ENCODE measurements around the gene CHRNA4. TPM values are rescaled to one million over a fixed set of nuclear protein-coding genes. Genes with fewer than 3 reads are reported as not detected.

The CHRNA4 gene
- polyA plus RNA-seq, 12 donors = 0.22 to 2.5 (median 1.1) TPM; not detected in 2

DNA sequence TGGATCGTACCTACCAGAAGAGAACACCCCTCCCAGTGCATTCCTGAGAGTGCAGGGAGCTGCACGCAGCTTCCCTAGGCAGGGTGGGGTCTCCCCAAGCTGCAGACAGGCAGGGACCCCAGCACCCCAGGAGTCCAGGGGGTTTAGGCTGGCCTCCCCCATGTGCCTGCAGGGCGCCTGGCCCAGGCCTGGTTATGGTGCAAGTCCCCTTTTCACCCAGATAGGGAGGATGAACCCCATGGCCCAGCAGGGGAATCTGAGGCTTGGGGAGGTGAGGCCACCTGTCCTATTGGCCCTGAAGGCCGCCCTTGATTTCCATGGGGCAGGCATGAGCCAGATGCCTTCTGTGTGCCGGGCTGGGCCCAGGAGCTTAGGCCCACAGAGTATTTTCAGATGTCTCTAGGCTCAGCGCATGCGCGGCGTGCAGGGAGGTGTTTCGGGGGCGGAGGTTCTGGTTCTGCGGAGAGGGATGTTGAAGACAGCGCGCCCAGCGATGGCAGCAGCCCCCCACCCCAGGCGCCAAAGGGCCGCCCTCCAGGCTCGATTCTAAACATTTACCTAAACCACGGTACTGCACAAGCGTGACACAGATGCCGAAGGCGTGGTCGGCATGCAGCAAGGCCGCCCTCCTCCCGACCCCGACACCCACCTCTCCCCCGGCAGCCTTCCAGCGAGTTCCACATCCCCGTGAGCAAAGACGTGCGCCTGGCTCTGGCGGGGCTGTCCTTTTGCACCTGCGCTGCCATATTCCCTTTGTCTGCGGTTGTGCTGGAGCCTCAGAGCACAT, 38.8 kb downstream of the CHRNA4 start:
- DNase-seq = no peak

DNA sequence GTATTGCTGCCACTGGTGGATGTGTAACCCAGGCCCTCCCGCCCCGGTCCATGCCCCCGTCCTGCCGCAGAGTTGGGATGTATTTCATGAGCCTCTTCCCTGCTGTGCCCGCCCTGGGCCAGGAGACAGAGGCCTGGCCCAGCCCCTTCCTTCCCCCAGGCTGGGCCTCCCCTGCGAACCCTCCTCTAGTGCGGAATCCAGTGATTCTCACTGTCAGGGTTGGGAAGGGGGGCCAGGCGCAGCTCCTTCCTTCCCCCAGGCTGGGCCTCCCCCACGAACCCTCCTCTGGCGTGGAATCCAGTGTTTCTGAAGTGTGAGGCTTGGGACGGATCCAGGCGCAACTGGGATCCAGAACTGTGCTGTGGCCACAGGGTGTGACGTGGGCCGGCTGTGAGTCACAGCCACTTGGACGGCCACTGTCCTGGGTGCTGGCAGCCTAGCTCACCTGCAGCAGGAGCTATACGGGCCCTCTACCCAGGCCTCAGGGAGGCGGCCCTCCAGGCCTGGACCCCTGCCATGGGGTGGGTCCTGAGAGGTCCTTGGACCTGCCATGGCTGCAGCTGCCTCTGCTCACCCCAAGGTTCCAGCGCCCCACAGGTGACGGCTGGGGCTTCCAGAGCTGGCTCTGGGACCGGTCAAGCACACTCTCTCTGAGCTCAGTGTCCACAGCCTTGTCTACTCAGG, 39.9 kb downstream of the CHRNA4 start:
- DNase-seq = peak; percentile 50

DNA sequence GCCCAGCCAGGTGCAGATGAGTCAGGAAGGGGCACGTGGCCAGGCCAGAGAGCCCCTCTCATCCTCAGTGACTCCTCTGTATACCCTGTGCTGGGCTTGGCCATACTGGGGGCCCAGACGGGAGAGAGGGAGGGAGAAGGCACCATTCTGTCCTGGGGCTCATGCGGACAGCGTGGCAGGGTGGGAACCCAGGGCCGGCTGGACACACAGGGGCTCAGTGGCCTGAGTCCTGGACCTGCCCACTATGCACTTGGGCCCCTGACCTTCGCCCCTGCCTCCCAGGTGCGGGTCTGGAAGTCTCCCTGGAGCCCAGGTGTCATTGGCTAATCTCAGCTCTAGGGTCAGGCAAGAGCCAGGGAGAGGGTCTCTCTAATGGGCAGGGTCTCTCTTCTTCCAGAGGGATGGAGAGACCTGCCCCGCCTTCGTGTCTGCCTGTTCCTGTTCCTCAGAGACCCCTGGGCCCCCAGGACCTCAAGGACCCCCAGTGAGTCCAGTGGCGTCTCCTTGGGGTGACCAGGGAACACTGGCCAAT, 40.5 kb downstream of the CHRNA4 start:
- no peak for DNase-seq

DNA sequence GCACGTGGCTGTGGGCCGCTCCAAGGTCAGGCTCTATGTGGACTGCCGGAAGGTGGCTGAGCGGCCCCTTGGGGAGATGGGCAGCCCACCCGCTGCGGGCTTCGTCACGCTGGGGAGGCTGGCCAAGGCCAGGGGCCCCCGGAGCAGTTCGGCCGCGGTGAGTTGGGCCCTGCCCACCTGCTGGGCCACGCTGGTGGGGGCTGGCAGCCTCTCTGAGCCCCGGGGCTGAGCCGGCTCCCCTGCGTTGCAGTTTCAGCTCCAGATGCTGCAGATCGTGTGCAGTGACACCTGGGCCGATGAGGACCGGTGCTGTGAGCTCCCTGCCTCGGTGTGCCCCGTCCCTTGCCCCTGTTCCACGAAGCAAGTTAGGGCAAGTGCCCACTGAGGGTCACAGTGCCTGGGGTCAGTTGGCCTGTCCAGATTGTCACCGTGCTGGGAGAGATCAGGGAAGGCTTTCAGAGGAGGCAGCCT, 41.1 kb downstream of the CHRNA4 start:
- DNase-seq = no peak

DNA sequence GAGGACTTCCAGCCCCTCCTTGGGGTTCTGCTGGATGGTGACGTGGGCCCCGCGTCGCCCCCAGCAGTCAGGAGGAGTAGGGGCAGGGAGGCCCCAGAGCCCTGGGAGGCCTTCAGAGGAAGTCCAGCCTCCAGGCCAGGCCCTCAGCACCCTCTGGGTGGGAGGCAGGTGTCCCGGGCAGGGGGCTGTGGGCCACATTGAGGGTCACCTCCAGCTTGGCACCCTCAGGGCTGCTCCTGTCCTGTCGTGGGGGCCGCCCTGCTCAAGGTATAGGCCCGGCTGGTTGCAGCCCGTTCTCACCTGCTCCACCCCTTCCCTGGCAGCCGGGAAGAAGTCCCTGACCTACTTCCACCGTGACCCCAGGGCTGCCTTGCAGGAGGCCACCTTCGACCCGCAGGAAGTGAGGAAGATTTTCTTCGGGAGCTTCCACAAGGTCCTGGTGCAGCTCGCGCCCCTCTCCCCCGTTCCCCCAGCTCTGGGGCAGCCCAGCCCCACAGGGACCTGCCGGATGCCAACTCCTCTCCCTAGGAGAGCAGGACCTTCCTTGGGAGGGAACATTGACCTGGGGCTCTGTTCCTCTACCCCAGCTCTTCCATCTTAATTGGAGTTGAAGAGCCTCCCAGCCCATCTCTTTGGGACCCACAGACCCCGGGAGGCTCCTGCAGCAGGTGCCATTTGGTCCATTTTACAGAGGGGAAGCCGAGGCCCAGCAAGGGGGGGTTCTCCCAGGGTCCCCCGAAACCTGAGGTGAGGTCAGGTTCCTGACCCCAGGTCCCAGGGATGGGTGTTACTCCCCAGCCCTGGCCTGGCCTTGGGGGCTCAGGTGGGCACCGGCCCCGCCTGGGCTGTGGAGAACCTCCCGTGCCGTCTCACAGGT, 41.7 kb downstream of the CHRNA4 start:
- no peak for DNase-seq

DNA sequence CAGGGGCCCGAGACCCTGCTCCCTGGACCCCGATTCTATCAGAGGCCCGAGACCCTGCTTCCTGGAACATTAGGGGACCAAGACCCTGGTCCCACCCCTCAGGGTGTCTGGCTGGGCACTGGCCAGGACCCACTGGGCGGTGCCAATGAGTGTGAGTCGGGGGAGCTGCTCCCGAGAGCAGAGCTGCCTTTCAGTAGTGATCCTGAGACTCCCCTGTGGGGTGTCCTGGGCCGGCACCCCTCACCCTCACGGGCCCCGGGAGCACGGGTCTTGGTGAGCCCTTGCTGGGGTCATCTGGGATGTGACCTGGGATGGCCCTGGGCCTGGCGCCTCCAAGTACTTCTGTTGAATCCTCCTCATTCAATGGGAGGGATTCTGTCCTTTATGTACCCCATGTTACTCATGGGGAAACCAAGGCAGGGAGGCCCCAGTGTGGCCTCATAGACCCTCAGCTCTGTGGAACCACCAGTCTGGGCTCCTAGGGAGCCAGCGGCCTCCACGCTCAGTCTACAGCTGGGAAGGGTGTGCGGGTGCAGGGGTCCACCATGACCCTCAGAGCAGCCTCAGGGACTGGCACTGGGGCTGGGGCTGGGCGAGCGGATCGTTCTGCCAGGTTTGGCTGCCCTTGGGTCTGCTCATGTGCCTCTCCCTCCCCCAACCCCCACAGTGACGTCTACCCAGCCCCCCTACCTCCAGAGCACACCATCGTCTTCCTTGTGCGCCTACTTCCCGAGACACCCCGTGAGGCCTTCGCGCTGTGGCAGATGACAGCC, 42.6 kb downstream of the CHRNA4 start:
- DNase-seq = no peak

DNA sequence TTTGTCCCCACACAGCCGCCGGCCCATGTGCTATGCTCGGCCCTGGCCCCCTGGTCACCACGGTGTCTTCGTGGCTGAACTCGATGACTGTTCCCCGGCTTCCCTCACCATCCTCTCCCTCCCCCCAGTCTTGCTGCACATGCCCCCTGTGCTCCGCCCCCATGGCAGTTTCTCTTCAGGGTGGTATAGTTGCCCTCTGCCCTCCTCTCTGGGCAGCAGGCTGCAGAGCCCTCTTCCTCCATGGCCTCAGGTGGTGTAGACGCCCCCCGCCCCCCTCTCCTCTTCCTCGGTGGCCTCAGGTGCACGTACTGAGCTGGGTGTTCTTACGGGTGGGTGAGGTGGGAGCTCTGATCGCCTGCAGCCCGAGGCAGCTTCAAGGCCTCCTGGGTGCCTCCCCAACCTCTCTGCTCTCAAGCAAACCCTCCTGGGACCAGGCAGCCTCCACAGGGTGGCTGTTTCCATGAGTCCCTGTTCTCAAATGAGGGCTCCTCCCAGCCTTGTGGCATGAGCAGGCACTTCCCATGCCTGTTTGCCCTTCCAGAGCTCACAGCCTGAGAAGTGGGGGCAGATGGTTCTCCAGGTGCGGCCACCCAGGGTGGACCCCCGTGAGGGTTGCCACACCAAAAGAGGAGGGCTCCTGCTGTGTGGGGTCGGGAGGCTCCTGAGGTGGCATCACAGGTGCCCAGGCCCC, 43.4 kb downstream of the CHRNA4 start:
- DNase-seq = no peak

DNA sequence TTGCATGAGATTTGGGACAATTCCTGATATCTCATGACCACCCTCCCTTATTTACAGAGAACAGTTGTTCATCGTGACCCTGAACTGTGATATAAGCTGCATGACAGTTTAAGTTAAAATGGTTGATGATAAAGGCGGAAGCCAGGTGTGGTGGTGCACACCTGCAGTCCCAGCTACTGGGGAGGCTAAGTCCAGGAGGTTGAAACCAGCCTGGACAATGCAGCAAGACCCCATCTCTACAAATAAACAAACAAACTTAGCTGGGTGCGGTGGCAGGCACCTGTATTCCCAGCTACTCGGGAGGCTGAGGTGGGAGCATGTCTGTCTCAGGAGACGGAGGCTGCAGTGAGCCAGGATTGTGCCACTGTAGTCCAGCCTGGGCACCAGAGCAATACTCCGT, 44.1 kb downstream of the CHRNA4 start:
- no peak for DNase-seq

DNA sequence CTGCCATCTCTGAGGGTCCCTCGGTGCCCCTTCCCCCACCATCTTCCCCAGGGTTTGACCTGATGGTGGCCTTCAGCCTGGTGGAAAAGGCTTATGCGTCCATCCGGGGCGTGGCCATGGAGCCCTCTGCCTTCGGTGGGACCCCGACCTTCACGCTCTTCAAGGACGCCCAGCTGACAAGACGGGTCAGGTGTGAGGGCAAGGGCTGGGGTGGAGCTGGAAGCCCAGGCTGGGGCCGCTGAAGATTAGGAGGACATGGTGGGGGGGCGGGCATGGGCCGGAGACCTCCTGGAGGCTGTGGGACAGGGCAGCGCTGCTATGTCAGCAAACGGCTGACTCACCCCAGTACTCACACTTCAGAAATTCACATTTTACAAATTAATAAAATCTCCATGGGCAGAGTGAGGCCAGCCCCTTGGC, 44.6 kb downstream of the CHRNA4 start:
- DNase-seq = no peak

DNA sequence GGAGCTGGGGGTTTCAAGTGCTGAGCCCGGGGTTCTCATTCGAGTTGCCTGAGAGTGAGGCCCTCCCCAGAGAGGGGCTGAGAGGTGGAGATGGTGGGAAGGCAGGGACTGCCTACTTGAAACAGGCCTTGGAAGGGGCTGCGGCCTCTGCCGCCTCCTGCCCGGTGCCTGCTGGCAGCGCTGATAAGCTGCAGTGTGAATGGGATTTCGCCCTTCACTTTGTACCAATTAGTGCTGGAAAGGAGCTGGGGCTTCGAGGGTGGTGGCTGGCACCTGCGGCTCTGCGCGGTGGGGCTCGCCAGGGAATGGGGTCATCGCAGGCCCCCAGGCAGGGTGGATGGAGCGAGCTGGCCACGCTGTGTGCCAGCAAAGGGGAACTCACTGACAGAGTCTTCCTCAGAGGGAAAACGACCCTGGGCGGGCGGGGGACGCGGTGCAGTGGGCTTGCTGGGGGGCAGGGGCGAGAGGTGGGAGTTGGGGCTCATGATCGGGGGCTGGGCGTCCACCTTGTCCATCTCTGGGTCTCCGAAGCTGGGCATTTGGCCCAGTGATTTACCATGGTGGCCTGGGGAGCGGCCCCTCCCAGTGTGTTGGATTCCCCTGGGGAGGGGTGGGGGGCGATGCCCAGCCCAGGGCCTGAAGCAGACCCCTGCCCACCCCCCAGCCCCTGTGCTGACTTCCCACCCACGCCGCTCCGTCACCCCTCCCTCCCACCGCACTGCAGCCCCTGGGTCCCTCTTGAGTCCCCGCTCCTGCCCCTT, 45.2 kb downstream of the CHRNA4 start:
- DNase-seq = no peak

DNA sequence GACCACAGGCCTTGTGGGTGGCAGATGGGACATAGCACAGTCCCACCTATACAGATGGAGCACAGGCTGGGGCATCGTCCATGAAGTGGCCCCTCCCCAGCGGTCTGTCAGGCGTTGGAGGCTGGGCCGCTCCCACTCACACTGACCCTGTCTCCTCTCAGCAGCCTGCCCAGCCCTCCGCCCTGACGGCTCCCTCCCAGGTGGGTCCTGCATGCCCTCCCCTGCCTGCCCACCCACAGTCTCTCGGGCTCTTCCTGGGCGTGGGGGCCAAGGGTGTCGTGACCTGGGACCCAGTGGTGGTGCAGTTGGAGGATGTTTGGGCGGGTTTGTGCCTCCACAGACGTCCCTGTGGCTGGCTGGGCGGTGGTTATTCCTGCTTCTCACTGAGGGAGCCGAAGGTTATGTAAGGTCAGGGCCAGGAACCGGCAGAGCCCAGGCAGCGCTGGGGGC, 45.9 kb downstream of the CHRNA4 start:
- no peak for DNase-seq

DNA sequence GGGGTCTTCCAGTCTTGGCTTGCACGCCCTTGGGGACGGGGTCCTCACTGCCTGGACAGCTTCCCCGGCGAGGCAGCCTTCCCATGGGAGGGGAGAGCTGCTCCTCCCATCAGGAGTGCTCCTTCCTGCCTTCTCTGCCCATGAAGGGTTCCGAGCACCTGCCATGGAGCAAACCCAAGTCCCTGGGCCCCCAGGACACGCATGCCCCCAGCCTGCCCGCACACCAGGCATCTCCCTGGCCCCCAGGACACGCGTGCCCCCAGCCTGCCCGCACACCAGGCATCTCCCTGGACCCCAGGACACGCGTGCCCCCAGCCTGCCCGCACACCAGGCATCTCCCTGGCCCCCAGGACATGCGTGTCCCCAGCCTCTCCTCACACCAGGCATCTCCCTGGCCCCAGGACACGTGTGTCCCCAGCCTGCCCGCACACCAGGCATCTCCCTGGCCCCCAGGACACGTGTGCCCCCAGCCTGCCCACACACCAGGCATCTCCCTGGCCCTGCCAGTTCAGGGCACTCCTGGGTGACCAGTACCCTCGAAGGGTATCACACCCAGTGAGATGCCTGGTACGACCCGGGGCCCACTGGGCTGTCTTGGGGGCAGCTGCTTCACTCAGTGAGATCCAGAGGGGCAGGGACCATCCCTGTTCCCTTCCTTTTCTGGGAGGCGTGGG, 46.4 kb downstream of the CHRNA4 start:
- no peak for DNase-seq

DNA sequence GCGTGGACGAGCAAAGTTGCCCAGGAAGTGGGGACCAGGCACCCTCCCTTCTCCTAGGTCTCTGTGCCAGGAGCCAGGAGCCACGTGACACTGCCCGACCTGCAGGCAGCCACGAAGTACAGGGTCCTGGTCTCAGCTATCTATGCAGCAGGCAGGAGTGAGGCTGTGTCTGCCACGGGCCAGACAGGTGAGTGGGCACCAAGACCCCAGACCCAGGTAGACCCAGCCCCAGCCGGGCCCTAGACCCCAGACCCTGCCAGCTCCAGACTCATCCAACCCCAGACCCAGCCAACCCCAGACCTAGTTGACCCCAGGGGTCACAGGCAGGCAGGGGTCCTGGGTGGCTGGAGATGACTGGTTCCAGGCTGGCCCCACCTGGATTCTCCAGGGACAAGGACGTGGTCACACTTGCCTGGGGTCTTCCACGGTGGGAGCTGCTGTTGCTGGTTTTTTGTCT, 47.1 kb downstream of the CHRNA4 start:
- DNase-seq = no peak

DNA sequence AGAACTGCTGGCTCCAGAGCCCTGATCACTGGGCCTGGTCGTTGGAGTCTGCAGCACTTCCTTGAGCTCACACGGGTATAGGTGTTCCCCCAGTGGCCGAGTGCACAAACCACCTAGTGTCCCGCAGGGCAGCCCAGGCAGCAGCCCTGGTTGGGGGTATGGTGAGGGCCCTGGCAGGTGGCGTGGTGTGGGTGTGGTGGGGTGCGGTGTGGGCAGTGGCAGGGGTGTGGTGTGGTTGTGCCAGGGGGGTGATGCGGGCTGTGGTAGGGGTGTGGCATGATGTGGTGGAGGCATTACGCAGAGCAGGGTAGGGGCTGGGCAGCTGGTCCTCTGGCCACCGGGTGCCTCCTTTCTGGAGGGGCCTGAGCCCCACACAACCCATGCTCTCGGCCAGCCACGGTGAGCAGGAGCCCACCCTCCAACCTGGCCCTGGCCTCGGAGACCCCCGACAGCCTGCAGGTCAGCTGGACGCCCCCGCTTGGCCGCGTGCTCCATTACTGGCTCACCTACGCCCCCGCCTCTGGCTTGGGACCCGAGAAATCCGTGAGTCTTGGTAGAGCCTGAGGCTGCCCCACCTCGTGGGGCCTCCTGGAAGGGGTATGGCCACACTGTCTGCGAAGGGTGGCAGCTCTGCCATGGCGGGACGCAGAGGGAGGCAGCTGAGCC, 47.7 kb downstream of the CHRNA4 start:
- no peak for DNase-seq

DNA sequence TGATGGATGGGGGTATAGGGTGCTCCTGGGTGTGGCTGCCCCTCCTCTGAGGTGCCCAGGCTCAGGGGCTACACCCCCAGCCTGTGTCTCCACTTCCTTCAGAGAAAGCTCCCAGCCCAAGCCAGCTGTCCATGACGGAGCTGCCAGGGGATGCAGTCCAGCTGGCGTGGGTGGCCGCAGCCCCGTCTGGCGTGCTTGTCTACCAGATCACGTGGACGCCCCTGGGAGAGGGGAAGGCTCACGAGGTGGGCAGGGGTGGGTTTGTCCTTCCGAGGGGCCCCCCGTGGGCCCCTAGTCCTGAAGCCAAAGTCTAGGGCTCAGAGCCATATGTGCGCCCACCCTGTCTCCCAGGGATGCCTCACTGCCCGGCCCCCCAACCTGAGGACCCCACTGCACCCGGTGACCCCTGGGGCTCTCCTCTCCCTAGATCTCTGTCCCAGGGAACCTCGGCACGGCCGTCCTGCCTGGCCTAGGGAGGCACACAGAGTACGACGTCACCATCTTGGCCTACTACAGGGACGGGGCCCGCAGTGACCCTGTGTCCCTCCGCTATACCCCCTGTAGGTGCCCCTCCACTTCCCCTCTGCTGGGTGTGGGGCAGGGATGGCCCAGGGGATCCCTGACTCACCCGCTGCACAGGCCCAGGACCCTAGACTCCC, 48.3 kb downstream of the CHRNA4 start:
- DNase-seq = peak; percentile 66

DNA sequence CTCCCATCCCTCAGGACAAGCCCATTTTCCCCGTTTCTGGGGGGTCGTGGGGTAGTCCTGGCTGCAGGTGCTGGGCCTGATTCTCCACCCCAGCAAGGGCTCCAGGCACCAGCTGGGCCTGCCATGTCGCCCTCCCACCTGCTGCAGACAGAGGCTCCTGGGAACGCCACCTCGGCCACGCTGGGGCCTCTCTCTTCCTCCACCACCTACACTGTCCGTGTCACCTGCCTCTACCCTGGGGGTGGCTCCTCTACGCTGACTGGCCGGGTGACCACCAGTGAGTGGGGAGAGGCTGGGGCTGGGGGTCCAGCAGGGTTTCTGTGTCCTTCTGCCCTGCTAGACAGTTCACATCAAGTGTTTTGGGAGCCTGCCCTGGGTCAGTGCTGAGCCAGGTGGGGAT, 48.9 kb downstream of the CHRNA4 start:
- no peak for DNase-seq

DNA sequence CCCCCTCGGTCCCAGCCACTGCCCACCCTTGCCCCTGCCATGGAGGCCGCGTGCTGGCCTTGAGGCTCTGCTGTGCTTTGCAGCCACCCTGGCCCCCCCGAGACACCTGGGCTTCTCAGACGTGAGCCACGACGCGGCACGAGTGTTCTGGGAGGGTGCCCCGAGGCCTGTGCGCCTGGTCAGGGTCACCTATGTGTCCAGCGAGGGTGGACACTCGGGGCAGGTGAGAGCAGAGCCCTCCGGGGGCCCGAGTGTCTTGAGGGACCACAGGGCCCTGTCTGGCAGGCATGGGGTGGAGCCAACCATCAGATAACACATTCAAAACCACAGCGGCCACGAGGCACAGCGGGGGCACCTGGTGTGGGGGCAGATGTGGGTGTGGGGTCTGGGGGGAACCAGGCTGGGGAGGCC, 49.3 kb downstream of the CHRNA4 start:
- no peak for DNase-seq
